B cell (primary cell): Measurements from ENCODE around the gene MIPOL1. TPM values are rescaled to one million over a fixed set of nuclear protein-coding genes. Genes with fewer than 3 reads are reported as not detected.

Source experiments
- ATAC-seq: fragments of 200-7000 bp; cut with Tn5 transposase; one replicate; pipeline ENCODE4 v1.10.0; 2021; ENCODE audit warnings: low read depth, mild to moderate bottlenecking, moderate number of reproducible peaks, moderate library complexity
- CTCF ChIA-PET: fragments of 350-600 bp; sonication (Branson Sonifier 250); formaldehyde crosslinking; loops from one replicate; lab custom pipeline; 2021; ENCODE audit warnings: antibody characterized with exemption, inconsistent platforms; lab: Charles Lee
- POLR2A ChIA-PET: fragments of 350-600 bp; sonication (Branson Sonifier 250); formaldehyde crosslinking; loops from one replicate; lab custom pipeline; 2021; ENCODE audit warnings: antibody characterized with exemption; lab: Charles Lee
- DNase-seq: peaks from one replicate; pipeline ENCODE4 v3.0.0; 2013
- H2AFZ ChIP-seq: 2 replicates; pipeline ENCODE4 v1.6.1; 2012; ENCODE audit warnings: mild to moderate bottlenecking, low read depth, low read length; ENCODE audit not compliant: insufficient read depth, poor library complexity, severe bottlenecking
- H3K27ac ChIP-seq, 2 donors: 1 replicate in 1 of 2; 2 replicates in 1 of 2; pipeline ENCODE4 v1.5.1; 2012 to 2013; ENCODE audit warnings: low read length in 2 of 2, mild to moderate bottlenecking in 2 of 2, moderate library complexity in 1 of 2
- H3K27me3 ChIP-seq, 4 experiments: fragments of 200-600 bp in 1 of 4; sonication (generic) in 1 of 4; replicated peaks in 1 of 4; 1 replicate in 2 of 4; 2 replicates in 2 of 4; pipeline versions ENCODE4 v1.6.1 to v1.7.0; 2013 to 2016; ENCODE audit warnings: low read length in 3 of 4, mild to moderate bottlenecking in 2 of 4, mixed read lengths in 1 of 4, moderate library complexity in 1 of 4; ENCODE audit not compliant: insufficient read depth in 4 of 4, control insufficient read depth in 3 of 4; ENCODE audit errors: control extremely low read depth in 1 of 4
- H3K36me3 ChIP-seq, 2 experiments: replicated peaks in 1 of 2; 1 replicate in 1 of 2; 2 replicates in 1 of 2; pipeline versions ENCODE4 v1.6.1 to v1.7.1; 2013; ENCODE audit warnings: low read length in 1 of 2; ENCODE audit not compliant: insufficient read depth in 2 of 2, control insufficient read depth in 1 of 2; ENCODE audit errors: control extremely low read depth in 1 of 2, extremely low read depth in 1 of 2
- H3K4me1 ChIP-seq, 2 donors: fragments of 200-600 bp in 1 of 2; sonication (generic) in 1 of 2; 1 replicate in 1 of 2; 2 replicates in 1 of 2; pipeline versions ENCODE4 v1.5.1 to v1.6.1; 2013 to 2017; ENCODE audit warnings: low read length in 2 of 2; ENCODE audit not compliant: control insufficient read depth in 2 of 2, insufficient read depth in 2 of 2
- H3K4me2 ChIP-seq: replicated peaks from 2 replicates; pipeline ENCODE3; 2012; ENCODE audit warnings: mild to moderate bottlenecking, low read depth, low read length; ENCODE audit not compliant: poor library complexity, severe bottlenecking
- H3K4me3 ChIP-seq, 5 experiments: fragments of 200-600 bp in 1 of 5; sonication (generic) in 1 of 5; 1 replicate in 3 of 5; 2 replicates in 2 of 5; pipeline versions ENCODE4 v1.5.1 to v1.7.0; 2011 to 2016; ENCODE audit warnings: low read length in 4 of 5, mild to moderate bottlenecking in 4 of 5, low read depth in 2 of 5, control low read depth in 1 of 5, moderate library complexity in 1 of 5; ENCODE audit not compliant: insufficient read depth in 1 of 5; ENCODE audit errors: control extremely low read depth in 1 of 5, extremely low read depth in 1 of 5
- H3K79me2 ChIP-seq: fragments of 200-600 bp; sonication (generic); one replicate; pipeline ENCODE4 v1.6.0; 2016; ENCODE audit warnings: low read length; ENCODE audit not compliant: control insufficient read depth, insufficient read depth
- H3K9ac ChIP-seq: fragments of 200-600 bp; sonication (generic); 2 replicates; pipeline ENCODE4 v1.6.1; 2017; ENCODE audit warnings: mild to moderate bottlenecking, low read length, moderate library complexity
- H3K9me3 ChIP-seq, 3 donors: one replicate each; pipeline versions ENCODE4 v1.6.1 to v1.7.1; 2013; ENCODE audit warnings: low read length in 2 of 3; ENCODE audit not compliant: control insufficient read depth in 2 of 3, insufficient read depth in 1 of 3; ENCODE audit errors: control extremely low read depth in 1 of 3
- H4K20me1 ChIP-seq: 2 replicates; pipeline ENCODE4 v1.6.0; 2012; ENCODE audit warnings: mild to moderate bottlenecking, low read length; ENCODE audit not compliant: insufficient read depth, control insufficient read depth, poor library complexity, severe bottlenecking
- H3K27ac Mint-ChIP-seq: one replicate; pipeline ENCODE4 v1.8.0; 2021; ENCODE audit warnings: mixed read lengths
- H3K27me3 Mint-ChIP-seq: one replicate; pipeline ENCODE4 v1.8.0; 2021; ENCODE audit warnings: mixed read lengths
- H3K4me1 Mint-ChIP-seq: one replicate; pipeline ENCODE4 v1.8.0; 2021; ENCODE audit warnings: mixed read lengths
- H3K4me3 Mint-ChIP-seq: one replicate; pipeline ENCODE4 v1.8.0; 2021; ENCODE audit warnings: mixed read lengths
- H3K9me3 Mint-ChIP-seq: one replicate; pipeline ENCODE4 v1.8.0; 2022; ENCODE audit warnings: mixed read lengths; ENCODE audit not compliant: insufficient read depth
- CTCF ChIP-seq: fragments of 200-600 bp; IDR thresholded peaks from one replicate; pipeline ENCODE4 v1.8.0; 2022; ENCODE audit warnings: antibody characterized with exemption, mild to moderate bottlenecking
- EZH2 ChIP-seq: IDR thresholded peaks from 2 replicates; pipeline ENCODE4 v1.6.1; 2012; ENCODE audit warnings: borderline replicate concordance, low read depth, mild to moderate bottlenecking, moderate library complexity, low read length; ENCODE audit not compliant: insufficient read depth, poor library complexity, severe bottlenecking
- WGBS: methylation state at CpG from one replicate; pipeline ENCODE4 v1.1.5; 2013; ENCODE audit warnings: missing lambda C conversion rate; ENCODE audit not compliant: insufficient coverage; 5-methylcytosine and 5-hydroxymethylcytosine counted together
- intact Hi-C: fragments of 100-400 bp; cut with micrococcal nuclease; formaldehyde crosslinking; loops from one replicate; pipeline ENCODE4 v1.10.0; 2022
- polyA plus RNA-seq: library from polyadenylated mRNA; depleted of rRNA; stranded (reverse); fragments of >200 nt; gene quantifications from 2 replicates; pipeline ENCODE4 v1.2.3, GENCODE V29; 2012
- total RNA-seq, 2 donors: library from RNA; stranded (reverse); fragments of 120-200 nt in 1 of 2; gene quantifications; 1 replicate in 1 of 2; 2 replicates in 1 of 2; pipeline versions ENCODE4 v1.2.3 to v1.2.4, GENCODE V29; 2013 to 2022

The MIPOL1 gene
- total and polyA plus RNA-seq, 2 donors (not counting 1 experiment from before 2014, with no cell fraction given), result 0.17 TPM; not detected in 1

DNA sequence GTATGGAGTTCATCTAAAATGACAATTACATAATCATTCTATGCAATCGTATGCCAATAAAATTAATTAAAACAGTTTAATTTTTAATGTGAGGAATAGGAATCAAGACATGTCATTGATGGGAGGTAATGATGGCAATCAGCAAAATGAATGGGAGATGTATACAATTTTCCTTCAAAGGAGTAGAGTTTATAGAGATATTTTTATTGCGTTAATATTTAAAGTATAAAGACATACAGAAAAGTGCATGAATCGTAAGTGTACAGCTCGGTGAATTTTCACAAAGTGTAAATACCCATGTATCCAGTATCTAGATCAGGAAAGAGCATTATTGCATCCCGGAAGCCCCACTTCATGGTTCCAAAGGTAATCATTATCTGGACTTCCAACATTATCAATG, 1.2 kb downstream of the MIPOL1 start:
- no peak overlapping the region for H3K4me3 Mint-ChIP-seq
- H3K27ac ChIP-seq, result no peak overlapping the region
- no peak overlapping the region for H3K4me2 ChIP-seq
- peaks cover 0 to 3% of the 10 kb centered on the region in 2 donors for H3K4me1 ChIP-seq
- H3K27ac Mint-ChIP-seq, result no peak overlapping the region
- H3K27me3 ChIP-seq, result peaks cover 0 to 8% (median 0%) of the 10 kb centered on the region in 4 experiments
- intact Hi-C loops, result no loop called here
- TF ChIP-seq EZH2 (no peak), CTCF (no peak)
- H3K27me3 Mint-ChIP-seq, result peaks cover 14% of the 10 kb centered on the region
- no peaks in the 10 kb centered on the region for H3K79me2 ChIP-seq
- WGBS, result 100% methylated on average over 1 of the region's 5 CpGs
- H3K9ac ChIP-seq, result no peak overlapping the region
- no peak for ATAC-seq
- no peak for DNase-seq
- H3K36me3 ChIP-seq, result no peaks in the 10 kb centered on the region
- ChIA-PET POLR2A (no interaction called here), CTCF (no interaction called here)
- H2AFZ ChIP-seq, result no peak overlapping the region
- no peak overlapping the region for H3K4me3 ChIP-seq
- peaks cover 2% of the 10 kb centered on the region for H3K9me3 Mint-ChIP-seq
- no peaks in the 10 kb centered on the region for H4K20me1 ChIP-seq
- H3K4me1 Mint-ChIP-seq, result peaks cover 13% of the 10 kb centered on the region
- H3K9me3 ChIP-seq, result peaks cover 0 to 7% (median 0%) of the 10 kb centered on the region in 3 donors

DNA sequence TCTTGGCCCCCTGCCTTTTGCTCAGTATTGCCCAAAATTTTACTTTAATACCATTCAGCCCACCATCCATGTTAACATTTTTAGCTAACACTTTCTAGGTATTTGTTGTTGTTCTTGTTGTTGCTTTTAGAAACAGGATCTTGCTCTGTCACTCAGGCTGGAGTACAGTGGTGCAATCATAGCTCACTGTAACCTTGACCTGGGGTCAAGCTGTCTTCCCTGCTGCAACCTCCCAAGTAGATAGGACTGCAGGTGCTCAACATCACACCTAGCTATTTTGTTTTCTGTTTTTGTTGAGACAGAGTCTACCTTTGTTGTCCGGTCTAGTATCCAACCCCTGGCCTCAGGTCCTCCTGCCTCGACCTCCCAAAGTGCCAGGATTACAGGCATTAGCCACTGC, 4.0 kb downstream of the MIPOL1 start:
- H3K4me2 ChIP-seq, result no peak overlapping the region
- H4K20me1 ChIP-seq, result no peaks in the 10 kb centered on the region
- Mint-ChIP-seq H3K27me3 (peaks cover 14% of the 10 kb centered on the region), H3K27ac (no peak overlapping the region), H3K4me3 (no peak overlapping the region), H3K4me1 (peaks cover 13% of the 10 kb centered on the region), H3K9me3 (peaks cover 4% of the 10 kb centered on the region)
- peaks cover 0 to 19% (median 11%) of the 10 kb centered on the region in 3 donors for H3K9me3 ChIP-seq
- intact Hi-C loops, result no loop called here
- ATAC-seq, result no peak
- no peaks in the 10 kb centered on the region for H3K36me3 ChIP-seq
- POLR2A ChIA-PET, result no interaction called here
- no peak overlapping the region for H3K9ac ChIP-seq
- H3K27ac ChIP-seq, result no peak overlapping the region
- CTCF ChIA-PET, result no interaction called here
- H3K4me3 ChIP-seq, result no peak overlapping the region
- no peak for DNase-seq
- TF ChIP-seq EZH2 (no peak), CTCF (no peak)
- H3K4me1 ChIP-seq, result peaks cover 0 to 3% of the 10 kb centered on the region in 2 donors
- H3K27me3 ChIP-seq, result peaks cover 0 to 8% (median 0%) of the 10 kb centered on the region in 4 experiments
- no peak overlapping the region for H2AFZ ChIP-seq
- WGBS, result no CpG with 5 or more reads among the region's 2 CpGs
- no peaks in the 10 kb centered on the region for H3K79me2 ChIP-seq
